SK-N-SH treated with all-trans-retinoic acid at 6 μM for 48 hours (cell line): ENCODE measurements around the gene SCAF8.

ENCODE experiments used
- ARNTL ChIP-seq: fragments of 450-650 bp; formaldehyde crosslinking; IDR thresholded peaks from 2 replicates; pipeline ENCODE4 v1.5.0; 2020; ENCODE audit warnings: low read depth, mild to moderate bottlenecking, moderate library complexity, borderline replicate concordance
- CSDC2 ChIP-seq: fragments of 250-450 bp; sonication (Bioruptor Pico); IDR thresholded peaks from 2 replicates; pipeline ENCODE4 v1.5.0; 2020; ENCODE audit warnings: mild to moderate bottlenecking, moderate library complexity
- ESRRG ChIP-seq: fragments of 250-450 bp; sonication (Bioruptor Pico); IDR thresholded peaks from 2 replicates; pipeline ENCODE4 v1.6.1; 2021; ENCODE audit warnings: mild to moderate bottlenecking
- ISL1 ChIP-seq: fragments of 250-450 bp; sonication (Bioruptor Pico); IDR thresholded peaks from 2 replicates; pipeline ENCODE4 v2.1.2; 2022; ENCODE audit warnings: mild to moderate bottlenecking, moderate library complexity
- PATZ1 ChIP-seq: fragments of 250-450 bp; sonication (Bioruptor Pico); IDR thresholded peaks from 2 replicates; pipeline ENCODE4 v1.8.0; 2020; ENCODE audit warnings: mild to moderate bottlenecking, moderate library complexity, borderline replicate concordance
- PPARA ChIP-seq: fragments of 250-450 bp; sonication (Bioruptor Pico); IDR thresholded peaks from 2 replicates; pipeline ENCODE4 v1.5.0; 2020; ENCODE audit warnings: mild to moderate bottlenecking, borderline replicate concordance
- RARB ChIP-seq: fragments of 250-450 bp; sonication (Bioruptor Pico); IDR thresholded peaks from 2 replicates; pipeline ENCODE4 v1.8.0; 2021; ENCODE audit warnings: mild to moderate bottlenecking, moderate library complexity
- SNAI2 ChIP-seq: fragments of 250-450 bp; sonication (Bioruptor Pico); IDR thresholded peaks from 2 replicates; pipeline ENCODE4 v1.5.0; 2020; ENCODE audit warnings: mild to moderate bottlenecking, moderate library complexity
- TOX ChIP-seq: fragments of 250-450 bp; sonication (Bioruptor Pico); IDR thresholded peaks from 2 replicates; pipeline ENCODE4 v1.8.0; 2021; ENCODE audit warnings: mild to moderate bottlenecking, moderate library complexity, borderline replicate concordance
- ZC3H10 ChIP-seq: fragments of 250-450 bp; sonication (Bioruptor Pico); IDR thresholded peaks from 2 replicates; pipeline ENCODE4 v1.5.1; 2021; ENCODE audit warnings: mild to moderate bottlenecking, moderate library complexity
- ZNF70 ChIP-seq: fragments of 450-650 bp; formaldehyde crosslinking; IDR thresholded peaks from 2 replicates; pipeline ENCODE4 v1.5.0; 2020; ENCODE audit warnings: mild to moderate bottlenecking, moderate library complexity

- TF ChIP-seq ESRRG (CRISPR knock-in tag) (no peak), PATZ1 (CRISPR knock-in tag) (no peak), TOX (CRISPR knock-in tag) (no peak), ZNF70 (no peak), ZC3H10 (no peak), SNAI2 (CRISPR knock-in tag) (no peak), RARB (no peak), PPARA (CRISPR knock-in tag) (no peak), CSDC2 (CRISPR knock-in tag) (no peak), ARNTL (CRISPR knock-in tag) (no peak), ISL1 (no peak)
Observed at GRCh38 chr6:154874773-154875592, 141.8 kb downstream of the SCAF8 start.
